ENCODE measurements around the gene SP4. TPM values are rescaled to one million over a fixed set of nuclear protein-coding genes. Genes with fewer than 3 reads are reported as not detected.

SP4 gene
- total RNA-seq, 1 donor from 2014 or later, result 10.8 TPM

DNA sequence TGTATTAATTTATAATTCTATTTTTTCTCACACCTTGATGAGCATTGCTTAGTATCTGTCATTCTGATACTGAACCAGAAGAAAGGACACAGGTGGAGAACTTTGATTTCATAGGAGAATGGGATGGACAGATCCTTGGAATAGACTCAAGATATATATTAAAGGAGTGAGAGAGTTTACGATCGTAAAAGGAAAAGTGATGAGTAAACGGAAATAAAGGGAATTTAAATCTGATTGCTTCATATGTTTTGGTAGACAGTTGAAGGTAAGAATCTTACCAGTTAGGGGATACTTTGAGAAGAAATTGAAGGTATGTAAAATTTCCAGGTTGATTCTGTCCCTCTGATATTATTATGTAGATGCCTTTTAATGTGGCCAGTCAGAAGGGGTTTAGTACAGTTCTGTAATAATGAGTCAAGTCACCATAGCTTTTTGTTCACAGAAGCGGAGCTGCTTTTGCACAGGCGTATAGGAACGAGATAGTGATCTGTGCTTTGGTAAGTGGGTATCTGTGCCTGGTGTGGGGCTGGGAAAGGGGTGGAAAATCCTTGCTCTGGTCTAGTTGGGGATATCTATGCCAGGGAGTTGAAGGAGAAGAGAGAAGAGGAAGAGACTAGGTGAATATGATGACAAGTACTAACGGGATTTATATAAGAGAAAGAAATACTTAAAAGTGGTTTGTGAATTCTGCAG is 15.4 kb downstream of the SP4 start:
- DNase-seq (ENCODE audit: low spot score), result no peak

DNA sequence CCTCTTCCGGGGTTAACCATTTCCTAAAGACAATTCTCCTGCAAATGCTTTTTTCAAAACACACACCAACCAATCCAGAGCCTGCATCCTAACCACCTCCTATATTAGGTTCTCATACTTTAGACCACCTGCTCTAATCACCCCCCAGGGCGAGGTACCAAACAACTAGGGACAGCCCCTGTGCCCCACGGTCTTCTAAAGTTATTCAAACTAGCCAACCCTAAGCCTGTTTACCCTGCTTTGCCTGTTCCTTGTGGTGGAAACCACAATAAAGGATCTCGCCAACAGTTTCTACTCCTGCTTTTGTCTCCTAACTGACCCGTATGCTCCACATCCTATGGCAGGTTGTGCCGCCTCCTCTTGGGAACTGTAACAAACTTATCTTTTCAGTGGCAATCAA is 21.1 kb downstream of the SP4 start:
- DNase-seq (ENCODE audit: low spot score), result no peak

GRCh38 chr7:21450076-21450475 is 22.2 kb downstream of the SP4 start:
- DNase-seq (ENCODE audit: low spot score), result no peak

DNA sequence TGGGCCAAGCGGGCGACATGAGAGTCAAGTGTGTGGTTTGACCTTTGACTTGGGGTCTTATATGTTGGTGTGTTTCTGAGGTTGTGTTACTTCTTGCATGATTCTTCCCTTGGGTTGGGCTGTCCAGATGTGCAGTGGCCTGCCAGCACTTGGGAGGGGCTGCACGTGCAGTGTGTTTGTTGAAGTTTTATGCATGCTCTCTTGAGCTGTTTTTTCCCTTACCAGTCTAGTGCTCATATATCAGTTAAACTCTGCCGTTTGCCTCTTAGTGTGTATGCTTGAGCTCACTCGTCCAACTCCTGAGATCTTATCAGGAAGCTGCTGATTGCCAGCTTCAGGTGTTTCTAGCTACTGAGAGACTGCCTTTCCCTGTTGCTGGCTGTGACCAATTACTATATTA is 23.1 kb downstream of the SP4 start:
- peak; percentile 5 for DNase-seq (ENCODE audit: low spot score)

DNA sequence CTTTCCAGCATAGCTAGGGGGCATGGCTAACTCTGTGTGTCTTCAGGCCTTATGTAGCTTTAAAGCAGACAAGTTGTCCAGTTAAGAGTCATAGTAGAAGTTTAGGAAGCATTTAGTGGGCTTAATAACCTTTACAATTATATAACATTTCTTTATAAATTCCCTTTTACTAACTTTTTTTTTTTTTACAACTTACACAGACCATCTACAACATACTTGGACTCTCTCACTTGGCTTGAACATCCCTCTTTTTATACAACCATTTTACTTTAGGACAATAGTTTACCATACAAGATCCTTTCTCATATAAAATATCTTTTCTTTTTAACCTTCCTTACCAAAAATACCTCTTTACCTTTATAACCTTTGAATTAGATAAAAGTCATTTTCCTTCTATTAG is 26.3 kb downstream of the SP4 start:
- DNase-seq (ENCODE audit: low spot score), result no peak

- DNase-seq (ENCODE audit: low spot score), result no peak
Measured at GRCh38 chr7:21454906-21455305, 27.0 kb downstream of the SP4 start.

- no peak for DNase-seq (ENCODE audit: low spot score)
Measured at GRCh38 chr7:21461282-21461681, 33.4 kb downstream of the SP4 start.

GRCh38 chr7:21462081-21462480 is 34.2 kb downstream of the SP4 start:
- no peak for DNase-seq (ENCODE audit: low spot score)

DNA sequence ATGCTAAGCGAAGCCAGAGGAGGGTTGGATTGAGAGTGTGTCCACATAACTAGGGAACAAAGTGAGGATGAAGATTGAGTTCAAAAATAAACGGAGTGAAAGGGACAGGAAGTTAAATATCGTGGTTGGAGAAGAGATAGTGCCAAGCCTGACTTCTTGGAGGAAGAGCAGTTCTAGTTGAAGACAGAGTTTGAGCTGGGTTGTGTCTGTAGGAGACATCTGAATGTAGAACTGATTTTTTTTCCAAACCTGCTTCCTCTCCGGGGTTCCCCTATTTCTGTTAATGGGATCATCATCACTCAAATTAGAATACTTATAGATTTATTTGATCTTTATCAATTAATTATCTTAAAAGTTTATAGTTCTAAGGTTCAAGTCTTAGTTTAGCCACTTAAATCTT is 35.6 kb downstream of the SP4 start:
- DNase-seq (ENCODE audit: low spot score), result no peak

DNA sequence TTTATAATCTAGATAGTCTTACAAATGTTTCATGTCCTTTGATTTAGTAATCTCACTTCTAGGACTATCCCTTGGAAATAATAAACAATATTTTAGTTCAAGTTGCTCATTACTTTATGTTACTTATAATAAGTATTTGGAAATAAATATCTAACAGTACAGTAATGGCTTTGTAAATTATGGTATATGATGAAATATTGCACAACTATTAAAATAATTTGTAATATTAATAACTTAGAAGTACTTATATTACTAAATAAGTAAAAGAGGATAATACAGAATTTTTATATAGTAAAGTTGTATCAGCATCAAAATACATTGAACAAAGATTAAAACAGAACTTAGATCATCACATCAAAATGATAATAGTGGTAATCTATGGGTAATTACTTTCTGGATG is 41.1 kb downstream of the SP4 start:
- no peak for DNase-seq (ENCODE audit: low spot score)

DNA sequence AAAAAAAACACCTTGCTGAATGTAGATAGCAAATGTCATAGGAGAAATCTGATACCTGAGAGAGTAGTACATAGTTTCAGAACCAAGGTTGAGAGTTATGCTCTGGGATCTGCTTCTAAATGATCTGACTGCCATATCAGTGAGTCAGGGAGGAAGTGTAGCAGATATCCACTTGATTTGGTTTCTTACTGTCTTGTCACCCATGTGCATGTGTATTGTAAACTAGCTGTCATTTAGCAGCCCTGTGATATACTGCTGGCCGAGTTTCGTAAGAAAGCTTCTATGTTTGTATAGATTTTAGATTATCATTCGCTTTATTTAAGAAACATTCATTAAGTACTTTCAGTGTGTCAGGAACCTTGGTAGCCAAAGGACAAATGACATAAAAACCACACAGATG is 42.0 kb downstream of the SP4 start:
- DNase-seq (ENCODE audit: low spot score), result no peak

DNA sequence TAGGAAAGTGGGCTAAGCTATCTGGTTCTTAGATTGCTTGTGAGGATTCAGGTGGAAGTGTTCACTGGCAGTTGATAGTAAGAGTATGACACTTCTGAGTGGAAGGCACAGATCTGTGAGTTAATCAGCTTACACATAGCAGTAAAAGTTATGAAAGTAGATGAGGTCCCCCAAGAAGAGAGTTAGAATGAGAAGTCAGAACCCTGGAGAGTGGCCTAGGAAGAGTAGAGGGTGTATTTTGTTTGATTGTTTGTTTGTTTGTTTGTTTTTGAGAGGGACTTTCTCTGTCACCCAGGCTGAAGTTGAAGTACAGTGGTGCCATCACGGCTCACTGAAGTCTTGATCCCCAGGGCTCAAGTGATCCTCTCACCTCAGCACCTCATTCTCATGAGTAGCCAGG is 44.1 kb downstream of the SP4 start:
- no peak for DNase-seq (ENCODE audit: low spot score)

GRCh38 chr7:21476429-21476828 is 48.5 kb downstream of the SP4 start:
- no peak for DNase-seq (ENCODE audit: low spot score)

- no peak for DNase-seq (ENCODE audit: low spot score)
Measured at GRCh38 chr7:21480693-21481403, 53.0 kb downstream of the SP4 start.

DNA sequence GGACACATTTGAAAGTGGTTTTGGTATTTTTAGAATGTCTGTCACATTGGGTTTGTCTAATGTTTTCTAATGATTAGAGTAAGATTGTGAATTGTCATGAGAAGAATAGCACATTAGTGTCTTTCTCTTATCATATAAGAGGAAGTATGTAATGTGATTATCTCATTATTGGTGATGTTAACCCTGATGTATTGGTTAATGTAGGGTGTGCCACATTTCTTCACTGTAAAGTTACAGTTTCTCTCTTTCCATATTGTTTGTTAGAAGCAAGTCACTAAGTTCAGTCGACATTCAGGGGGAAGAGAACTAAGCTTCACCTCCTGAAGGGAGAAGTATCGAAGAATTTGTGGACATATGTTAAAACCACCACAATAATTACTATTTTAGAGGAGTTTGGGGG is 58.6 kb downstream of the SP4 start:
- DNase-seq (ENCODE audit: low spot score), result no peak

DNA sequence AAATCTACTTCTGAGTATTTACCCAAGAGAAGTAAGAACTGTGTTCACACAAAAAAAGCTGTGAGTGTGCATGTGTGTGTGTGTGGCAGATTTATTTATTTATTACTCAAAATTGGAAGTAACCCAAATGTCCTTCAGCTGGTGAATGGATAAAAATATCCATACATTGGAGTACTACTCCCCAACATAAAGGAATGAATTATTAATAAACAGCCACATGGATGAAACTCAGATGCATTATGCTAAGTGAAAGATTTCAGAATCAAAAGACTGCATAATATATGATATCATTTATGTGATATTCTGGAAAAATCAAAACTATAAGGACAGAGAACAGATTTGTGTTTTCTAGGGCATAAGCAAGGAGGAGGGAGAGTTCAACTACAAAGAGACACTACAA is 67.8 kb downstream of the SP4 start:
- DNase-seq (ENCODE audit: low spot score), result no peak

DNA sequence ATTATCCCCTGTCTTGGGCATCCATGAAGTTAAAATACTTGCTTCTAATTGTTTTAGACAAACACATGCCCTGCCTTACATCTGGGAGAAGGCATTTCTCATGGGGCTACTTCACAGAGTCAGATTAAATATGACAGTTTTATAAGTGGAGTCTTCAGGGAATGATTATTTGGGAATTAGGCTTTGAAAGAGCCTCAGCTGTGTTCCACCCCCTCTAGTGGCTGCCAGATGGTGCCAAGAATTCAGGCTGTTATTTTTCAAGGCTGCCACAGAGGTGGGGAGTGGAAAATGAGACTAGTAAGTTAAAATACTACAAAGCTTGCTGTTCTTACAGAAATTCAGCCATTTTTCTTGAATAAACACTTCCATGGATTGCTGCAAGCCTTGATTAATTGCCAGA is 69.2 kb downstream of the SP4 start:
- no peak for DNase-seq (ENCODE audit: low spot score)

- DNase-seq (ENCODE audit: low spot score), result no peak
Measured at GRCh38 chr7:21500117-21500832, 72.4 kb downstream of the SP4 start.

GRCh38 chr7:21504021-21504420 is 76.1 kb downstream of the SP4 start:
- DNase-seq (ENCODE audit: low spot score), result no peak

DNA sequence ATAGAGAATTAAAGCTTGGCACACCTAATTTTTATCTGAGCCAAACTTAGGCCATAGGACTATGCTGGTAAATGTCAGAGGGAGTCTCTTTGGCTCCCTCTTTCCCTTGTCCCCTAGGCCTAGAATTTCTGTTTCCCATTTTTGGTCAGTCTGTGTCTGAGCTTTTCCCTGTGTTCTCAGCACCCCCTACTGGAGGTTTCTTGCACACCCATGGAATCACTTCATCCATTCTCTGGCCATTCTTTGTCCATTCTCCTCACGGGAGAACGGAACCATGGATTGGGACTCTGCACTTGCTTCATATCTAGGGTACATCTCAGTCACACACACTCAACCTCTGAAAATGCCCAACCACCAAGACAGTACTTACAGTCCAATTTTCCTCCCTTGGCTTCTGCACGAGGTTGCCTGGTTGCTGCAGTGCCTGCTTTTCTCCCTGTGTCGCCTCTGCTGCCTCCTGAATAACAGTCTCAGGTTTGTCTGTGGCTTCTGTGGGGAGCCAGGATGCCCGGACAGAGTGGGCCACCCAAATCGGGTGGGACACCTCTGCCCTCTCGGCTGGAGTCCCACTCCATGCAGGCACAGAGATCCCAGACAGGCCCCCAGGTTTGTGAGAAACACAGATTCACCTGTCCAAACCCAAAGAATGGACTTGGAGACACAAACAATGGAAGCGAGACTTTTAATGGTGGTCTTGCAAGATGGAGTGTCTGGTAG is 79.9 kb downstream of the SP4 start:
- DNase-seq (ENCODE audit: low spot score), result peak; percentile 6

DNA sequence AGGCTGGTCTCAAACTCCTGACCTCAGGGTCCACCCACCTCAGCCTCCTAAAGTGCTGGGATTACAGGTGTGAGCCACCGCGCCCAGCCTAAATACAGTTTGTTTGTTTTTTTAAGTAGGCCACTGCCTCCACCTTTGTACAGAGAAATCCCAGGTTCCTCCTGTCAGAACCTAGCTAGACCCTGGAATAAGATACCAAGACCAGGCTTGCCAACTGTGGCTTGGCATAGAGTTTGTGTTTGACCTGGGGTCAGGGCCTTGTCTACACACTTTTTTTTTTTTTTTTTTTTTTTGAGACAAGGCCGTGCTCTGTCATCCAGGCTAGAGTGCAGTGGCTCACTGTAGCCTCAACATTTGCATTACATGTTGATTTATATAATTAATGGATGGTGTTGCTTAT is 80.7 kb downstream of the SP4 start:
- DNase-seq (ENCODE audit: low spot score), result no peak

- no peak for DNase-seq (ENCODE audit: low spot score)
Measured at GRCh38 chr7:21514062-21514461, 86.2 kb downstream of the SP4 start.
